H9 (cell line): ENCODE measurements around the gene MBTD1. TPM values are rescaled to one million over a fixed set of nuclear protein-coding genes. Genes with fewer than 3 reads are reported as not detected.
A peak's percentile ranks its signal among the peaks of the same experiment; 100 is the strongest.

Source experiments
- DNase-seq: peaks from one replicate; pipeline ENCODE4 v3.0.0-alpha.2; 2017
- H2AFZ ChIP-seq: one replicate; pipeline ENCODE4 v1.6.1; 2013; ENCODE audit warnings: mild to moderate bottlenecking, low read length, control low read depth, moderate library complexity
- H2AK5ac ChIP-seq: 2 replicates; pipeline ENCODE4 v1.6.1; 2013; ENCODE audit warnings: low read length, control low read depth, mixed read lengths; ENCODE audit not compliant: insufficient read length
- H2BK120ac ChIP-seq: one replicate; pipeline ENCODE4 v1.6.1; 2013; ENCODE audit warnings: low read depth, mild to moderate bottlenecking, low read length, control low read depth, inconsistent platforms; ENCODE audit not compliant: poor library complexity, severe bottlenecking
- H2BK12ac ChIP-seq: 2 replicates; pipeline ENCODE4 v1.6.1; 2013; ENCODE audit warnings: low read length, control low read depth, mixed read lengths, low read depth; ENCODE audit not compliant: insufficient read length
- H2BK15ac ChIP-seq: 2 replicates; pipeline ENCODE4 v1.6.1; 2013; ENCODE audit warnings: low read depth, low read length, control low read depth
- H2BK20ac ChIP-seq: one replicate; pipeline ENCODE4 v1.6.1; 2013; ENCODE audit warnings: low read depth, mild to moderate bottlenecking, low read length, control low read depth, inconsistent platforms; ENCODE audit not compliant: poor library complexity, severe bottlenecking
- H2BK5ac ChIP-seq: 2 replicates; pipeline ENCODE4 v1.6.1; 2013; ENCODE audit warnings: low read length, control low read depth, mixed read lengths; ENCODE audit not compliant: insufficient read length
- H3K14ac ChIP-seq: 2 replicates; pipeline ENCODE4 v1.6.1; 2013; ENCODE audit warnings: low read length, control low read depth; ENCODE audit not compliant: insufficient read depth
- H3K18ac ChIP-seq: 2 replicates; pipeline ENCODE4 v1.6.1; 2013; ENCODE audit warnings: low read depth, mild to moderate bottlenecking, mixed read lengths, low read length, control low read depth; ENCODE audit not compliant: insufficient read length
- H3K23ac ChIP-seq: 2 replicates; pipeline ENCODE4 v1.6.1; 2013; ENCODE audit warnings: low read length, control low read depth, mixed read lengths, low read depth; ENCODE audit not compliant: insufficient read length
- H3K23me2 ChIP-seq: 2 replicates; pipeline ENCODE4 v1.6.1; 2013; ENCODE audit warnings: low read depth, mild to moderate bottlenecking, mixed read lengths, low read length, control low read depth; ENCODE audit not compliant: insufficient read length, poor library complexity, severe bottlenecking
- H3K27ac ChIP-seq: 2 replicates; pipeline ENCODE4 v1.5.1; 2013; ENCODE audit warnings: low read length, control low read depth, mixed read lengths, low read depth; ENCODE audit not compliant: insufficient read length
- H3K27me3 ChIP-seq: 2 replicates; pipeline ENCODE4 v1.6.1; 2013; ENCODE audit warnings: low read length, control low read depth, inconsistent platforms; ENCODE audit not compliant: insufficient read depth
- H3K4ac ChIP-seq: 2 replicates; pipeline ENCODE4 v1.6.1; 2013; ENCODE audit warnings: low read depth, mild to moderate bottlenecking, control low read depth, inconsistent platforms, low read length, moderate library complexity
- H3K4me1 ChIP-seq: 2 replicates; pipeline ENCODE4 v1.6.1; 2013; ENCODE audit warnings: low read length, control low read depth, inconsistent platforms; ENCODE audit not compliant: insufficient read depth
- H3K4me2 ChIP-seq: 2 replicates; pipeline ENCODE4 v1.6.1; 2013; ENCODE audit warnings: low read length, control low read depth, mixed read lengths; ENCODE audit not compliant: insufficient read length, insufficient read depth
- H3K56ac ChIP-seq: 2 replicates; pipeline ENCODE4 v1.6.1; 2013; ENCODE audit warnings: low read depth, mild to moderate bottlenecking, mixed read lengths, low read length, control low read depth; ENCODE audit not compliant: insufficient read length
- H3K79me1 ChIP-seq: 2 replicates; pipeline ENCODE4 v1.6.1; 2013; ENCODE audit warnings: low read depth, mild to moderate bottlenecking, moderate library complexity, low read length, control low read depth, inconsistent platforms; ENCODE audit not compliant: insufficient read depth, poor library complexity, severe bottlenecking
- H3K79me2 ChIP-seq: 2 replicates; pipeline ENCODE4 v1.6.1; 2013; ENCODE audit warnings: low read length, control low read depth, inconsistent platforms; ENCODE audit not compliant: insufficient read depth
- H3K9ac ChIP-seq: 2 replicates; pipeline ENCODE4 v1.6.1; 2013; ENCODE audit warnings: low read length, control low read depth, mixed read lengths; ENCODE audit not compliant: insufficient read length; ENCODE audit errors: extremely low read depth
- H3K9me3 ChIP-seq: one replicate; pipeline ENCODE4 v1.6.1; 2013; ENCODE audit warnings: low read depth, low read length, inconsistent platforms; ENCODE audit not compliant: control insufficient read depth
- H3T11ph ChIP-seq: one replicate; pipeline ENCODE4 v1.6.1; 2013; ENCODE audit warnings: mild to moderate bottlenecking, low read length, control low read depth, inconsistent platforms
- H4K20me1 ChIP-seq: one replicate; pipeline ENCODE4 v1.6.1; 2013; ENCODE audit not compliant: control insufficient read depth, insufficient read length, insufficient read depth
- H4K5ac ChIP-seq: 2 replicates; pipeline ENCODE4 v1.6.1; 2013; ENCODE audit warnings: low read depth, mild to moderate bottlenecking, mixed read lengths, low read length, control low read depth; ENCODE audit not compliant: insufficient read length
- H4K8ac ChIP-seq: replicated peaks from 2 replicates; pipeline ENCODE4 v1.6.1; 2013; ENCODE audit warnings: low read length, control low read depth, mixed read lengths, low read depth; ENCODE audit not compliant: insufficient read length
- H4K91ac ChIP-seq: 2 replicates; pipeline ENCODE4 v1.6.1; 2013; ENCODE audit warnings: low read depth, mild to moderate bottlenecking, moderate library complexity, mixed read lengths, low read length, control low read depth; ENCODE audit not compliant: insufficient read length
- H3K27ac Mint-ChIP-seq, 3 experiments: 2 replicates in 2 of 3; 3 replicates in 1 of 3; pipeline ENCODE4 v1.8.0; 2020 to 2021; ENCODE audit warnings: mixed read lengths in 3 of 3, mild to moderate bottlenecking in 1 of 3, moderate library complexity in 1 of 3
- H3K27me3 Mint-ChIP-seq: 2 replicates; pipeline ENCODE4 v1.8.0; 2021; ENCODE audit warnings: low read depth, mild to moderate bottlenecking, moderate library complexity, mixed read lengths
- H3K36me3 Mint-ChIP-seq, 3 experiments: 2 replicates in 2 of 3; 3 replicates in 1 of 3; pipeline ENCODE4 v1.8.0; 2020 to 2021; ENCODE audit warnings: low read depth in 3 of 3, mixed read lengths in 3 of 3; ENCODE audit not compliant: insufficient read depth in 1 of 3
- H3K4me1 Mint-ChIP-seq, 2 experiments: 2 replicates each; pipeline ENCODE4 v1.8.0; 2020; ENCODE audit warnings: mixed read lengths in 2 of 2
- H3K4me3 Mint-ChIP-seq, 2 experiments: 2 replicates in 1 of 2; 3 replicates in 1 of 2; pipeline ENCODE4 v1.8.0; 2020 to 2021; ENCODE audit warnings: mild to moderate bottlenecking in 2 of 2, mixed read lengths in 2 of 2, moderate library complexity in 1 of 2
- H3K9me3 Mint-ChIP-seq, 2 experiments: 2 replicates in 1 of 2; 3 replicates in 1 of 2; pipeline ENCODE4 v1.8.0; 2020; ENCODE audit warnings: mild to moderate bottlenecking in 2 of 2, mixed read lengths in 2 of 2, moderate library complexity in 1 of 2
- CTCF ChIP-seq: fragments of 200-600 bp; sonication (generic); conservative IDR thresholded peaks from 3 replicates; pipeline ENCODE4 v1.8.0; 2021; ENCODE audit warnings: antibody characterized with exemption, mild to moderate bottlenecking
- WGBS: extraction: QIAGEN DNeasy Blood & Tissue Kit; methylation state at CpG from one replicate; pipeline ENCODE4 v1.1.7; 2013; ENCODE audit warnings: missing lambda C conversion rate, low lambda C conversion rate, mixed read lengths; ENCODE audit not compliant: insufficient read length; ENCODE audit errors: extremely low coverage; 5-methylcytosine and 5-hydroxymethylcytosine counted together
- total RNA-seq: library from RNA; stranded (reverse); gene quantifications from 2 replicates; pipeline ENCODE4 v1.2.1, GENCODE V29; 2021

The MBTD1 gene
- total RNA-seq, 1 experiment from 2014 or later, result 49.6 TPM

GRCh38 chr17:51153210-51154072 is 106.4 kb downstream of the MBTD1 start, which contains the start of gene NME1:
NME1 (plus strand) TSS chr17:51153559; CDS start chr17:51155655, 2,096 bp downstream.
- WGBS, result no CpG with 5 or more reads among the region's 60 CpGs
- H2BK5ac ChIP-seq, result peak within 1 kb of the TSS; percentile 1
- peak within 1 kb of the TSS; percentile 69 for H4K5ac ChIP-seq
- H3K79me1 ChIP-seq, result no peaks in the 10 kb centered on the region
- no peak within 1 kb of the TSS for H3K4ac ChIP-seq
- peak; percentile 85 for TF ChIP-seq CTCF
- peak; percentile 100 for DNase-seq
- H3K23ac ChIP-seq, result no peak within 1 kb of the TSS
- peaks cover 19% of the 10 kb centered on the region for H3K79me2 ChIP-seq
- H2BK20ac ChIP-seq, result no peak within 1 kb of the TSS
- H3K4me1 ChIP-seq, result no peaks in the 10 kb centered on the region
- H3K23me2 ChIP-seq, result peaks cover 4% of the 10 kb centered on the region
- H3K27me3 ChIP-seq, result no peaks in the 10 kb centered on the region
- H2AK5ac ChIP-seq, result no peak within 1 kb of the TSS
- H3K27ac ChIP-seq, result no peak within 1 kb of the TSS
- H3K4me3 Mint-ChIP-seq, result no peak within 1 kb of the TSS; a peak in 1 of 5 replicates
- peak within 1 kb of the TSS; percentile 94 for H3K4me2 ChIP-seq
- H3K9me3 ChIP-seq, result no peaks in the 10 kb centered on the region
- H4K20me1 ChIP-seq, result no peaks in the 10 kb centered on the region
- peaks cover 8 to 32% (median 24%) of the 10 kb centered on the region in 3 experiments; a peak in 6 of 7 replicates for H3K36me3 Mint-ChIP-seq
- H3K27ac Mint-ChIP-seq, result no peak within 1 kb of the TSS; a peak in 1 of 7 replicates
- no peak within 1 kb of the TSS for H2BK15ac ChIP-seq
- peak within 1 kb of the TSS; percentile 83 for H3K14ac ChIP-seq
- no peak within 1 kb of the TSS for H2BK12ac ChIP-seq
- H3K56ac ChIP-seq, result no peak within 1 kb of the TSS
- peak within 1 kb of the TSS; percentile 67 for H3K18ac ChIP-seq
- no peaks in the 10 kb centered on the region for H3K9me3 Mint-ChIP-seq
- no peak within 1 kb of the TSS for H3T11ph ChIP-seq
- no peak within 1 kb of the TSS for H2BK120ac ChIP-seq
- H3K4me1 Mint-ChIP-seq, result no peaks in the 10 kb centered on the region; a peak in 1 of 4 replicates
- H4K91ac ChIP-seq, result no peak within 1 kb of the TSS
- H4K8ac ChIP-seq, result peak within 1 kb of the TSS; percentile 15
- peak within 1 kb of the TSS; percentile 91 for H3K9ac ChIP-seq
- H2AFZ ChIP-seq, result peak within 1 kb of the TSS; percentile 90
- H3K27me3 Mint-ChIP-seq, result no peaks in the 10 kb centered on the region
